Measurements from ENCODE around the gene FBXL19.
"Not testable (repeated sequence)": the region's sequence is repeated elsewhere in the genome, so short reads cannot be mapped to it uniquely, and the experiment has no call there.

The FBXL19 gene

GRCh38 chr16:30889721-30890120 is 33.7 kb upstream of the FBXL19 start:
- TF ChIP-seq, protein P1, sequence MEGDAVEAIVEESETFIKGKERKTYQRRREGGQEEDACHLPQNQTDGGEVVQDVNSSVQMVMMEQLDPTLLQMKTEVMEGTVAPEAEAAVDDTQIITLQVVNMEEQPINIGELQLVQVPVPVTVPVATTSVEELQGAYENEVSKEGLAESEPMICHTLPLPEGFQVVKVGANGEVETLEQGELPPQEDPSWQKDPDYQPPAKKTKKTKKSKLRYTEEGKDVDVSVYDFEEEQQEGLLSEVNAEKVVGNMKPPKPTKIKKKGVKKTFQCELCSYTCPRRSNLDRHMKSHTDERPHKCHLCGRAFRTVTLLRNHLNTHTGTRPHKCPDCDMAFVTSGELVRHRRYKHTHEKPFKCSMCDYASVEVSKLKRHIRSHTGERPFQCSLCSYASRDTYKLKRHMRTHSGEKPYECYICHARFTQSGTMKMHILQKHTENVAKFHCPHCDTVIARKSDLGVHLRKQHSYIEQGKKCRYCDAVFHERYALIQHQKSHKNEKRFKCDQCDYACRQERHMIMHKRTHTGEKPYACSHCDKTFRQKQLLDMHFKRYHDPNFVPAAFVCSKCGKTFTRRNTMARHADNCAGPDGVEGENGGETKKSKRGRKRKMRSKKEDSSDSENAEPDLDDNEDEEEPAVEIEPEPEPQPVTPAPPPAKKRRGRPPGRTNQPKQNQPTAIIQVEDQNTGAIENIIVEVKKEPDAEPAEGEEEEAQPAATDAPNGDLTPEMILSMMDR (IDR thresholded peaks at IDR 0.05; ENCODE audit: control insufficient read depth, extremely low read depth, insufficient read depth) = no peak
- DNase-seq (ENCODE audit: low read depth) = no peak
- no peak overlapping the region for H3K4me3 ChIP-seq (ENCODE audit: low read depth, low read length)

DNA sequence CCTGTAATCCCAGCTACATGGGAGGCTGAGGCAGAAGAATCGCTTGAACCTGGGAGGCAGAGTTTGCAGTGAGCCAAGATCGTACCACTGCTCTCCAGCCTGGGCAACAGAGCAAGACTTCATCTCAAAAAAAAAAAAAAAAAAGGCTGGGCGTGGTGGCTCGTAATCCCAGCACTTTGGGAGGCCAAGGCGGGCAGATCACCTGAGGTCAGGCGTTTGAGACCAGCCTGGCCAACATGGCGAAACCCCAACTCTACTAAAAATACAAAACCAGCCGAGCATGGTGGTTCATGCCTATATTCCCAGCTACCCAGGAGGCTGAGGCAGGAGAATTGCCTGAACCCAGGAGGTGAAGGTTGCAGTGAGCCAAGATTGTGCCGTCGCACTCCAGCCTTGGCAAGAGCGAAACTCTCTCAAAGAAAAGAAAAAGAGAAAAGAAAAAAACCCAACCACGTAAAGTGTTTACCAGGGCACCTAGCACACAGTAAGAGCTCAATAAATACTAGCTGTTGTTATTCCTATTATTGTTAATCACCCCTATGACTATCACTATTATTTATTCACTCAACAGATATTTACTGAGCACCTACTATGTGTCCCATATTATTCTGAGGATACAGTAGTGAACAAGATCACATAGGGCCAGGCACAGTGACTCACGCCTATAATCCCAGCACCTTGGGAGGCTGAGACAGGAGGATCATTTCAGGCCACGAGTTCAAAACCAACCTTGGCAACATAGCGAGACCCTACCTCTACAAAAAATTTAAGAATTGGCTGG is 32.1 kb upstream of the FBXL19 start:
- not testable (repeated sequence) for H3K4me3 ChIP-seq (ENCODE audit: low read depth, low read length); DNase-seq (ENCODE audit: low read depth)

- TF ChIP-seq, protein P1 (IDR thresholded peaks at IDR 0.05; ENCODE audit: control insufficient read depth, extremely low read depth, insufficient read depth) = no peak
- DNase-seq (ENCODE audit: low read depth) = no peak
- peak overlapping the region; percentile 88 for H3K4me3 ChIP-seq (ENCODE audit: low read depth, low read length)
Measured at GRCh38 chr16:30892670-30893416, 30.5 kb upstream of the FBXL19 start.

DNA sequence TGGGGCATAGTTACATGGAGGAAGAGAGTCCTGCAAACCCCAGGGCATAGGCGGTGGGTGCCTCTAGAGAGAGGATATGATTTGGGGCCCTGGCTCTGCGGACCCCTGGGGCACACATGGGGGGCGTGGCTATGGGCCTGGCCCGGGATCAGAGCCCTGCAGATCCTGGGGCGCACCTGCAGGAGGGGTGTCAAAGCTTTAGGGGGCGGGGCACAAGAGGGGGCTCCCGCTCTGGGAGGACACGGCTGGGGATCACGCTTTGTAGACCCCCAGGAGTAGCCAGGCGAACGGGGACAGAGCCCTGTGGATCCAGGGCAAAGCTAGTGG is 30.0 kb upstream of the FBXL19 start:
- TF ChIP-seq, protein P1 (IDR thresholded peaks at IDR 0.05; ENCODE audit: control insufficient read depth, extremely low read depth, insufficient read depth) = no peak
- DNase-seq (ENCODE audit: low read depth) = no peak
- H3K4me3 ChIP-seq (ENCODE audit: low read depth, low read length) = peak overlapping the region; percentile 88

GRCh38 chr16:30893744-30894539 is 29.4 kb upstream of the FBXL19 start, which contains the start of gene BCL7C:
TSS of gene BCL7C (minus strand) at chr16:30894077. CDS start at chr16:30893944, 133 bp downstream.
- TF ChIP-seq, protein P1 (IDR thresholded peaks at IDR 0.05; ENCODE audit: control insufficient read depth, extremely low read depth, insufficient read depth) = peak; percentile 81
- H3K4me3 ChIP-seq (ENCODE audit: low read depth, low read length) = peak within 1 kb of the TSS; percentile 88
- peak; percentile 55 for DNase-seq (ENCODE audit: low read depth)

DNA sequence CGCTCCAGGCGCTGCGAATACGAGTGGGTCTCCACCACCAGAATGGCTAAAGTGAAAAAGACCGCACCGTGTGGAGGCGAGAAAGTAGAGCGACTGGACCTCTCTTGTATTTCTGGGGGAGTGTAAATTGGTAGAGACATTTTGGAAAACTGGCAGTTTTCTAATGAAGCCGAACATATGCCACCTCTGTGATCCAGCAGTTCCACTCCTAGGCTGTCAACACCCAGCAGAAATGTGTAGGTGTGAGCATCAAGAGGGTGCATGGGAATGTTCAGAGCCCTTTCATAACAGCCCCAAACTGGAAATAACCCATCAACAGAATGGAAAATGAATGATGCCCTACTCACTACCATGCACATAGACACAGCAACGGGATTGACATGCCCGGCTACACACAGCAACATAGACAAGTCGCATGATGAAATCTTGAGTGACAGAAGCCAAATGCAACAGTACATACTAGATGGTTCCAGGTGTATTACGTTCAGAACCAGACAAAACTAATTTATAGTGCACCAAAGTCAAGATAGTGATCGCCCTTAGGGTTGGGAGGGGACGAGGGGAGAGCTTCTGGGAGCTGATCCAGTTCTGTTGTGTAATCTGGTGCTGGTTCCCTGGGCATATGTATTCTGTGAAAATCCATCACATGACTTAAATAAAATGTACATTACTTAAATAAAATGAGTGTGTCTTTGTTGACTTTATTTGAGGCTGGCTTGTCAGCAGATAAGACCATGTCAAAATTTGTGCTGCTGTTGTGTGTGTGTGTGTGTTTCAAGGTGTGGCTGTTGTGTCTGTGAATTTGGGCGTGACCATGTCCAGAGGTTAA is 28.6 kb upstream of the FBXL19 start:
- peak; percentile 92 for DNase-seq (ENCODE audit: low read depth)

More for the DNA sequence above, 28.6 kb upstream of the FBXL19 start:
- TF ChIP-seq, protein P1 (IDR thresholded peaks at IDR 0.05; ENCODE audit: control insufficient read depth, extremely low read depth, insufficient read depth) = no peak
- H3K4me3 ChIP-seq (ENCODE audit: low read depth, low read length) = peak overlapping the region; percentile 48
